ENCODE results near the gene OR5A2.
"Not testable (repeated sequence)": the region's sequence is repeated elsewhere in the genome, so short reads cannot be mapped to it uniquely, and the experiment has no call there.

OR5A2 gene

GRCh38 chr11:59426361-59427067, at the start of gene OR5A2:
Gene OR5A2, minus strand, starts transcription at chr11:59426413. Its CDS starts 3,460 bp downstream, at chr11:59422953.
- H3K4me1 Mint-ChIP-seq = no peaks in the 10 kb centered on the region
- ATAC-seq (no peak), DNase-seq (no peak)
- no peak within 1 kb of the TSS for H3K4me3 Mint-ChIP-seq
- H3K27ac Mint-ChIP-seq = no peak within 1 kb of the TSS
- no peaks in the 10 kb centered on the region for H3K36me3 Mint-ChIP-seq (ENCODE audit: low read depth)
- peaks cover 1% of the 10 kb centered on the region for H3K27me3 Mint-ChIP-seq
- H3K9me3 Mint-ChIP-seq = no peaks in the 10 kb centered on the region

GRCh38 chr11:59475176-59475575, 49.0 kb upstream of the OR5A2 start:
- DNase-seq = no peak
- Mint-ChIP-seq H3K27ac (no peak overlapping the region), H3K4me1 (no peaks in the 10 kb centered on the region), H3K27me3 (peaks cover 10% of the 10 kb centered on the region), H3K4me3 (no peak overlapping the region), H3K36me3 (ENCODE audit: low read depth) (no peaks in the 10 kb centered on the region), H3K9me3 (no peaks in the 10 kb centered on the region)
- ATAC-seq = no peak

- Mint-ChIP-seq H3K36me3 (ENCODE audit: low read depth) (no peaks in the 10 kb centered on the region), H3K27me3 (peaks cover 11% of the 10 kb centered on the region), H3K4me3 (no peak within 1 kb of the TSS), H3K9me3 (no peaks in the 10 kb centered on the region), H3K27ac (no peak within 1 kb of the TSS), H3K4me1 (no peaks in the 10 kb centered on the region)
- ATAC-seq (no peak), DNase-seq (no peak)
Observed at GRCh38 chr11:59473015-59473414, 46.8 kb upstream of the OR5A2 start, which contains the start of gene OR4D10. Gene OR4D10, plus strand, starts transcription at chr11:59473315. Its CDS starts 4,115 bp downstream, at chr11:59477430.

GRCh38 chr11:59463190-59463641, 37.0 kb upstream of the OR5A2 start:
- no peaks in the 10 kb centered on the region for H3K9me3 Mint-ChIP-seq
- DNase-seq (no peak), ATAC-seq (no peak)
- no peaks in the 10 kb centered on the region for H3K36me3 Mint-ChIP-seq (ENCODE audit: low read depth)
- H3K4me1 Mint-ChIP-seq = no peaks in the 10 kb centered on the region
- no peak overlapping the region for H3K4me3 Mint-ChIP-seq
- peaks cover 19% of the 10 kb centered on the region for H3K27me3 Mint-ChIP-seq
- H3K27ac Mint-ChIP-seq = no peak overlapping the region

- Mint-ChIP-seq H3K4me3 (no peak overlapping the region), H3K27me3 (peaks cover 13% of the 10 kb centered on the region), H3K36me3 (ENCODE audit: low read depth) (no peaks in the 10 kb centered on the region), H3K9me3 (no peaks in the 10 kb centered on the region), H3K27ac (no peak overlapping the region), H3K4me1 (no peaks in the 10 kb centered on the region)
- DNase-seq = no peak
- ATAC-seq = no peak
Observed at GRCh38 chr11:59459916-59460315, 33.7 kb upstream of the OR5A2 start.

GRCh38 chr11:59456661-59457060, 30.4 kb upstream of the OR5A2 start, which contains the start of gene OR4D6:
Gene OR4D6, plus strand, starts transcription at chr11:59456961. Its CDS starts 0 bp downstream, at chr11:59456961.
- no peak within 1 kb of the TSS for H3K4me3 Mint-ChIP-seq
- H3K36me3 Mint-ChIP-seq (ENCODE audit: low read depth) = no peaks in the 10 kb centered on the region
- DNase-seq = no peak
- no peaks in the 10 kb centered on the region for H3K9me3 Mint-ChIP-seq
- ATAC-seq = no peak
- peaks cover 6% of the 10 kb centered on the region for H3K27me3 Mint-ChIP-seq
- no peak within 1 kb of the TSS for H3K27ac Mint-ChIP-seq
- no peaks in the 10 kb centered on the region for H3K4me1 Mint-ChIP-seq

GRCh38 chr11:59448484-59448883, 22.3 kb upstream of the OR5A2 start:
- Mint-ChIP-seq H3K27ac (no peak overlapping the region), H3K4me3 (no peak overlapping the region), H3K27me3 (peaks cover 1% of the 10 kb centered on the region), H3K4me1 (no peaks in the 10 kb centered on the region), H3K9me3 (peaks cover 12% of the 10 kb centered on the region), H3K36me3 (ENCODE audit: low read depth) (no peaks in the 10 kb centered on the region)
- no peak for ATAC-seq
- no peak for DNase-seq

GRCh38 chr11:59445624-59446023, 19.4 kb upstream of the OR5A2 start:
- H3K9me3 Mint-ChIP-seq = peaks cover 12% of the 10 kb centered on the region
- H3K27ac Mint-ChIP-seq; H3K27me3 Mint-ChIP-seq; H3K36me3 Mint-ChIP-seq (ENCODE audit: low read depth); ATAC-seq; H3K4me3 Mint-ChIP-seq; H3K4me1 Mint-ChIP-seq; DNase-seq: not testable (repeated sequence)

- no peak overlapping the region for H3K4me3 Mint-ChIP-seq
- peaks cover 3% of the 10 kb centered on the region for H3K27me3 Mint-ChIP-seq
- DNase-seq (no peak), ATAC-seq (no peak)
- H3K36me3 Mint-ChIP-seq (ENCODE audit: low read depth) = no peaks in the 10 kb centered on the region
- no peaks in the 10 kb centered on the region for H3K4me1 Mint-ChIP-seq
- H3K27ac Mint-ChIP-seq = no peak overlapping the region
- no peaks in the 10 kb centered on the region for H3K9me3 Mint-ChIP-seq
Observed at GRCh38 chr11:59437770-59438169, 11.6 kb upstream of the OR5A2 start.

- Mint-ChIP-seq H3K27ac (no peak within 1 kb of the TSS), H3K27me3 (peaks cover 8% of the 10 kb centered on the region), H3K9me3 (no peaks in the 10 kb centered on the region), H3K4me3 (no peak within 1 kb of the TSS), H3K4me1 (no peaks in the 10 kb centered on the region), H3K36me3 (ENCODE audit: low read depth) (no peaks in the 10 kb centered on the region)
- no peak for DNase-seq
- no peak for ATAC-seq
Observed at GRCh38 chr11:59436169-59436568, 10.0 kb upstream of the OR5A2 start, which contains the start of gene OR5A1. Gene OR5A1, plus strand, starts transcription at chr11:59436469. Its CDS starts 6,700 bp downstream, at chr11:59443169.

- H3K9me3 Mint-ChIP-seq = no peaks in the 10 kb centered on the region
- H3K27ac Mint-ChIP-seq = no peak overlapping the region
- DNase-seq = peak; percentile 27
- no peaks in the 10 kb centered on the region for H3K4me1 Mint-ChIP-seq
- no peaks in the 10 kb centered on the region for H3K36me3 Mint-ChIP-seq (ENCODE audit: low read depth)
- H3K27me3 Mint-ChIP-seq = peaks cover 9% of the 10 kb centered on the region
- ATAC-seq = peak; percentile 40
- no peak overlapping the region for H3K4me3 Mint-ChIP-seq
Observed at GRCh38 chr11:59429924-59430516, 3.8 kb upstream of the OR5A2 start.

- DNase-seq (no peak), ATAC-seq (no peak)
Observed at GRCh38 chr11:59427068-59427382, 812 bp upstream of the OR5A2 start.

GRCh38 chr11:59425131-59425530, 1.1 kb downstream of the OR5A2 start:
- no peaks in the 10 kb centered on the region for H3K9me3 Mint-ChIP-seq
- H3K36me3 Mint-ChIP-seq (ENCODE audit: low read depth) = no peaks in the 10 kb centered on the region
- ATAC-seq = no peak
- H3K27ac Mint-ChIP-seq = no peak overlapping the region
- H3K4me1 Mint-ChIP-seq = no peaks in the 10 kb centered on the region
- no peak for DNase-seq
- H3K27me3 Mint-ChIP-seq = peaks cover 1% of the 10 kb centered on the region
- H3K4me3 Mint-ChIP-seq = no peak overlapping the region

More at GRCh38 chr11:59427068-59427382, 812 bp upstream of the OR5A2 start:
- no peak overlapping the region for H3K27ac Mint-ChIP-seq
- H3K27me3 Mint-ChIP-seq = peaks cover 3% of the 10 kb centered on the region
- H3K4me1 Mint-ChIP-seq = no peaks in the 10 kb centered on the region
- no peaks in the 10 kb centered on the region for H3K9me3 Mint-ChIP-seq
- no peak overlapping the region for H3K4me3 Mint-ChIP-seq
- no peaks in the 10 kb centered on the region for H3K36me3 Mint-ChIP-seq (ENCODE audit: low read depth)

GRCh38 chr11:59423835-59424234, 2.4 kb downstream of the OR5A2 start:
- Mint-ChIP-seq H3K36me3 (ENCODE audit: low read depth) (no peaks in the 10 kb centered on the region), H3K4me3 (no peak overlapping the region), H3K9me3 (no peaks in the 10 kb centered on the region), H3K27ac (no peak overlapping the region), H3K27me3 (no peaks in the 10 kb centered on the region), H3K4me1 (no peaks in the 10 kb centered on the region)
- ATAC-seq = no peak
- no peak for DNase-seq

GRCh38 chr11:59418156-59418555, 8.1 kb downstream of the OR5A2 start:
- Mint-ChIP-seq H3K36me3 (ENCODE audit: low read depth) (no peaks in the 10 kb centered on the region), H3K4me1 (peaks cover 21% of the 10 kb centered on the region), H3K27ac (no peak overlapping the region), H3K9me3 (no peaks in the 10 kb centered on the region), H3K4me3 (no peak overlapping the region), H3K27me3 (peaks cover 11% of the 10 kb centered on the region)
- DNase-seq (no peak), ATAC-seq (no peak)

Measured in activated naive CD8-positive, alpha-beta T cell treated with anti-CD3 and anti-CD28 coated beads, Interleukin-2, amount 50 U/mL, for 24 hours (primary cell).